Hepatocyte (in vitro differentiated cells): ENCODE results near the gene PTPRN2. TPM values are rescaled to one million over a fixed set of nuclear protein-coding genes. Genes with fewer than 3 reads are reported as not detected.

ENCODE experiments used
- DNase-seq: peaks from one replicate; pipeline ENCODE4 v3.0.0-alpha.2; 2016; ENCODE audit warnings: low spot score
- H2AFZ ChIP-seq: fragments of 200-600 bp; sonication (generic); 2 replicates; pipeline ENCODE4 v1.6.0; 2016; ENCODE audit warnings: antibody characterized with exemption, mild to moderate bottlenecking
- H3K27ac ChIP-seq: fragments of 200-600 bp; sonication (generic); 2 replicates; pipeline ENCODE4 v1.5.1; 2016; ENCODE audit warnings: mild to moderate bottlenecking
- H3K27me3 ChIP-seq: fragments of 200-600 bp; sonication (generic); 2 replicates; pipeline ENCODE4 v1.6.1; 2016
- H3K36me3 ChIP-seq: fragments of 200-600 bp; sonication (generic); replicated peaks from 2 replicates; pipeline ENCODE4 v1.5.1; 2016; ENCODE audit warnings: low read depth; ENCODE audit not compliant: insufficient read depth
- H3K4me1 ChIP-seq: fragments of 200-600 bp; sonication (generic); 2 replicates; pipeline ENCODE4 v1.5.1; 2016; ENCODE audit warnings: mild to moderate bottlenecking, moderate library complexity; ENCODE audit not compliant: insufficient read depth
- H3K4me2 ChIP-seq: fragments of 200-600 bp; sonication (generic); 2 replicates; pipeline ENCODE4 v1.6.0; 2016
- H3K4me3 ChIP-seq: fragments of 200-600 bp; sonication (generic); 2 replicates; pipeline ENCODE4 v1.5.1; 2016; ENCODE audit warnings: mild to moderate bottlenecking
- H3K79me2 ChIP-seq: fragments of 200-600 bp; sonication (generic); 2 replicates; pipeline ENCODE4 v1.6.0; 2017; ENCODE audit warnings: mild to moderate bottlenecking
- H3K9me2 ChIP-seq: fragments of 200-600 bp; sonication (generic); replicated peaks from 2 replicates; pipeline ENCODE4 v1.6.0; 2017; ENCODE audit warnings: mild to moderate bottlenecking; ENCODE audit not compliant: insufficient read depth
- H3K9me3 ChIP-seq: fragments of 200-600 bp; sonication (generic); 2 replicates; pipeline ENCODE4 v1.5.1; 2016; ENCODE audit warnings: low read depth, mild to moderate bottlenecking
- H4K20me1 ChIP-seq: fragments of 200-600 bp; sonication (generic); 2 replicates; pipeline ENCODE4 v1.6.0; 2016; ENCODE audit warnings: mild to moderate bottlenecking; ENCODE audit not compliant: insufficient read depth, poor library complexity, severe bottlenecking
- EZH2 ChIP-seq: fragments of 200-600 bp; sonication (generic); IDR thresholded peaks from 2 replicates; pipeline ENCODE4 v1.6.1; 2016; ENCODE audit warnings: antibody characterized with exemption, mild to moderate bottlenecking, borderline replicate concordance
- EZH2phosphoT487 ChIP-seq: fragments of 200-600 bp; sonication (generic); IDR thresholded peaks from one replicate; pipeline ENCODE4 v1.6.1; 2018; ENCODE audit warnings: antibody characterized with exemption, mild to moderate bottlenecking, low read depth, moderate library complexity; ENCODE audit not compliant: unreplicated experiment, severe bottlenecking
- WGBS: methylation state at CpG from one replicate; pipeline ENCODE4 v1.1.6; 2016; ENCODE audit warnings: low lambda C conversion rate; ENCODE audit errors: missing lambda C conversion rate; 5-methylcytosine and 5-hydroxymethylcytosine counted together
- polyA plus RNA-seq: library from polyadenylated mRNA; unstranded; fragments of >200 nt; fragmentation: Nextera tagmentation; extraction: Ambion mirVana; gene quantifications from 2 replicates; pipeline ENCODE4 v1.2.1, GENCODE V29; 2016
- total RNA-seq: library from RNA; depleted of rRNA; stranded (reverse); fragments of >200 nt; gene quantifications from 2 replicates; pipeline ENCODE4 v1.2.3, GENCODE V29; 2014
- TF ChIP-seq, protein P1 (sequence below): fragments of 200-600 bp; sonication (generic); IDR thresholded peaks from 2 replicates; pipeline ENCODE4 v1.5.1; 2016; ENCODE audit warnings: antibody characterized with exemption, mild to moderate bottlenecking; ENCODE audit not compliant: poor library complexity

The PTPRN2 gene
- total and polyA plus RNA-seq, 2 experiments from 2014 or later, result 2.1 to 3.3 TPM

DNA sequence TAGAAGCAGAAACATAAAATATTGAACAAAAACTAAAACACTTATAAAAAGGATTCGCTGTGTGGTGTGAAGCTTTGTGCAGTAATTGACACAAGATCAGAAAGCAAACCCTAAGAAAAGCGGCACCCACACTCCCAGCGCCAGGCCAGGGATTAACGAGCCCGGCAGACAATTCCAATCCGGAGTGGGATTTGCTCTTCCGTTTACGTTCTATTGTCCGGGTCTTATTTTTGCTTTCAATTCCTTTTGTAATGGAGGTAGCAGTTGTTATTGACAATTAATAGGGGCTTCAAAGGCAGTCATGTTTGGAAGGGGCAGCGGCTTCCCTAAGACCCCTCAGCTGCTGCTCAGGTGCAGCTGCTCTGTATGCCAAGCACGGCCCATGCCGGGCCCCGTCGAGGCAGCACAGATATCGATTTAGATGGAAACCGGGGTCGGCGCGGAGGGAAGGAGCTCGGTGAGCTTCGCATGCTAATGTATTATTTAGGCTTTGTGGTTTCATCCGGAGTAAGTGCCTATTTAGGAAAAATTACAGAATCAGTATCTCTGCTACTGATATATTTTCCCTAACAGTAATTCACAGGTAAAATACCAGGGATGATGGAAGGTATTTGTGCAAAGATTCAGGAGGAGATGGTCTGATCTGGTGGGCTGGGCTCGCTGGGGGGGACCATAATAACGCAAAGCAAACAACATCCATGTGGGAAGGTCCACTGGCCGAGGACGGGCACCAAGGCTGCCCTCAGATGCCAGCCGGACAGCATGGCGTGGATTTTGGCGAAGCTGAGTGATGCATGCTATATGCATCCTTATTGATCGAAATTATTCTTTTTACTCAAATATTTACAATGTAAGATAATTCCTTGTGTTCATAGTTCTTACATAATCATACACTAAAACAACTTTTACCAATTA is 561.7 kb downstream of the PTPRN2 start:
- 90% methylated on average over 30 of the region's 30 CpGs for WGBS
- no peak for DNase-seq
- Histone ChIP-seq H3K36me3 (no peaks in the 10 kb centered on the region), H3K9me2 (no peaks in the 10 kb centered on the region), H3K9me3 (no peaks in the 10 kb centered on the region), H3K79me2 (no peaks in the 10 kb centered on the region), H3K4me1 (peaks cover 5% of the 10 kb centered on the region), H3K4me2 (no peak overlapping the region), H4K20me1 (no peaks in the 10 kb centered on the region), H3K4me3 (no peak overlapping the region), H2AFZ (no peak overlapping the region), H3K27ac (no peak overlapping the region), H3K27me3 (no peaks in the 10 kb centered on the region)
- TF ChIP-seq EZH2phosphoT487 (no peak), EZH2 (no peak)
- TF ChIP-seq, protein P1, sequence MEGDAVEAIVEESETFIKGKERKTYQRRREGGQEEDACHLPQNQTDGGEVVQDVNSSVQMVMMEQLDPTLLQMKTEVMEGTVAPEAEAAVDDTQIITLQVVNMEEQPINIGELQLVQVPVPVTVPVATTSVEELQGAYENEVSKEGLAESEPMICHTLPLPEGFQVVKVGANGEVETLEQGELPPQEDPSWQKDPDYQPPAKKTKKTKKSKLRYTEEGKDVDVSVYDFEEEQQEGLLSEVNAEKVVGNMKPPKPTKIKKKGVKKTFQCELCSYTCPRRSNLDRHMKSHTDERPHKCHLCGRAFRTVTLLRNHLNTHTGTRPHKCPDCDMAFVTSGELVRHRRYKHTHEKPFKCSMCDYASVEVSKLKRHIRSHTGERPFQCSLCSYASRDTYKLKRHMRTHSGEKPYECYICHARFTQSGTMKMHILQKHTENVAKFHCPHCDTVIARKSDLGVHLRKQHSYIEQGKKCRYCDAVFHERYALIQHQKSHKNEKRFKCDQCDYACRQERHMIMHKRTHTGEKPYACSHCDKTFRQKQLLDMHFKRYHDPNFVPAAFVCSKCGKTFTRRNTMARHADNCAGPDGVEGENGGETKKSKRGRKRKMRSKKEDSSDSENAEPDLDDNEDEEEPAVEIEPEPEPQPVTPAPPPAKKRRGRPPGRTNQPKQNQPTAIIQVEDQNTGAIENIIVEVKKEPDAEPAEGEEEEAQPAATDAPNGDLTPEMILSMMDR, result no peak

- Histone ChIP-seq H3K9me3 (no peaks in the 10 kb centered on the region), H3K4me1 (peaks cover 5% of the 10 kb centered on the region), H4K20me1 (no peaks in the 10 kb centered on the region), H3K4me3 (no peak overlapping the region), H3K36me3 (no peaks in the 10 kb centered on the region), H3K4me2 (no peak overlapping the region), H3K27ac (no peak overlapping the region), H3K79me2 (no peaks in the 10 kb centered on the region), H3K9me2 (no peaks in the 10 kb centered on the region), H3K27me3 (no peaks in the 10 kb centered on the region), H2AFZ (no peak overlapping the region)
- 87% methylated on average over 5 of the region's 5 CpGs for WGBS
- TF ChIP-seq EZH2phosphoT487 (no peak), EZH2 (no peak)
- TF ChIP-seq, protein P1, result no peak
- DNase-seq, result no peak
Measured at GRCh38 chr7:158024881-158025280, 562.7 kb downstream of the PTPRN2 start.

- Histone ChIP-seq H3K36me3 (no peaks in the 10 kb centered on the region), H3K79me2 (no peaks in the 10 kb centered on the region), H3K27me3 (no peaks in the 10 kb centered on the region), H3K9me3 (no peaks in the 10 kb centered on the region), H3K4me2 (no peak overlapping the region), H2AFZ (no peak overlapping the region), H3K4me1 (peaks cover 5% of the 10 kb centered on the region), H4K20me1 (no peaks in the 10 kb centered on the region), H3K27ac (no peak overlapping the region), H3K9me2 (no peaks in the 10 kb centered on the region), H3K4me3 (no peak overlapping the region)
- no peak for DNase-seq
- TF ChIP-seq EZH2 (no peak), EZH2phosphoT487 (no peak)
- TF ChIP-seq, protein P1, result no peak
- 94% methylated on average over 6 of the region's 6 CpGs for WGBS
Measured at GRCh38 chr7:158024351-158024715, 563.3 kb downstream of the PTPRN2 start.
